GM06990 (cell line): ENCODE data around the gene USP14.

Source experiments
- DNase-seq: peaks from one replicate; pipeline ENCODE4 v3.0.0-alpha.2; 2011; ENCODE audit not compliant: insufficient read length; ENCODE audit errors: extremely low read depth
- H3K27me3 ChIP-seq: replicated peaks from 2 replicates; pipeline ENCODE4 v1.6.0; 2011; ENCODE audit warnings: low read length; ENCODE audit not compliant: control insufficient read depth, insufficient read depth
- H3K36me3 ChIP-seq: 2 replicates; pipeline ENCODE4 v1.5.1; 2011; ENCODE audit warnings: low read length; ENCODE audit not compliant: control insufficient read depth, insufficient read depth
- H3K4me3 ChIP-seq: replicated peaks from 2 replicates; pipeline ENCODE4 v1.5.1; 2011; ENCODE audit warnings: low read depth, mild to moderate bottlenecking, control low read depth, low read length
- CTCF ChIP-seq: IDR thresholded peaks from 2 replicates; pipeline ENCODE4 v1.5.1; 2011; ENCODE audit warnings: low read length, control low read depth, mild to moderate bottlenecking, inconsistent platforms; ENCODE audit not compliant: insufficient read depth, poor library complexity, severe bottlenecking

USP14 gene

GRCh38 chr18:228586-228985 is 70.2 kb downstream of the USP14 start:
- Histone ChIP-seq H3K36me3 (peaks cover 1% of the 10 kb centered on the region), H3K27me3 (no peaks in the 10 kb centered on the region), H3K4me3 (no peak overlapping the region)
- DNase-seq, result no peak
- no peak for TF ChIP-seq CTCF

- no peaks in the 10 kb centered on the region for H3K27me3 ChIP-seq
- H3K36me3 ChIP-seq, result no peaks in the 10 kb centered on the region
- TF ChIP-seq CTCF, result no peak
- no peak overlapping the region for H3K4me3 ChIP-seq
- no peak for DNase-seq
These were observed 73.2 kb downstream of the USP14 start for GRCh38 chr18:231563-231962.

- Histone ChIP-seq H3K36me3 (no peaks in the 10 kb centered on the region; the same call in 1 of the 2 replicates), H3K27me3 (no peaks in the 10 kb centered on the region), H3K4me3 (no peak overlapping the region)
- no peak for DNase-seq
- no peak for TF ChIP-seq CTCF
These were observed 81.8 kb downstream of the USP14 start for GRCh38 chr18:240175-240574.

- Histone ChIP-seq H3K36me3 (peaks cover 3% of the 10 kb centered on the region), H3K4me3 (no peak overlapping the region), H3K27me3 (no peaks in the 10 kb centered on the region)
- no peak for TF ChIP-seq CTCF
- DNase-seq, result no peak
These were observed 87.0 kb downstream of the USP14 start for GRCh38 chr18:245282-245847.

DNA sequence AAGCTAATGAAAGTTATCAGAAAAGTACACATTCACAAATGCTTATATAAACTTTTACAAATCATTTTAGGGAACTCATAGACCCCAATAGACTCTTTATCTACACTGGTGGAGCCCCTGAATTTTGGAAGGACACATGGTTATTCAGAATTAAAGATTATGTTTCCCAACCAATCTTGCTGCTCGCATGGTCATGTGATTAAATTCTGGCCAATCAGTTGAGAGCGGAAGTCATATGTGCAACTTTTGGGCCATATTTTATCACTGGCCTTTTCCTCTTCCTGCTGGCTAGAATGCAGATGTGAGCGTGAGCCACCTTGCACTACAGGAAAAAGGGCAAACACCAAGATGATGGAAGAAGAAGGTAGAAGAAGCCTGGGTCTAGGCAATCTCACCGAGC is 89.7 kb downstream of the USP14 start:
- H3K27me3 ChIP-seq, result no peaks in the 10 kb centered on the region
- peaks cover 7% of the 10 kb centered on the region for H3K36me3 ChIP-seq
- TF ChIP-seq CTCF, result no peak
- no peak for DNase-seq
- no peak overlapping the region for H3K4me3 ChIP-seq

GRCh38 chr18:250685-251084 is 92.3 kb downstream of the USP14 start:
- Histone ChIP-seq H3K4me3 (no peak overlapping the region), H3K27me3 (no peaks in the 10 kb centered on the region), H3K36me3 (peaks cover 7% of the 10 kb centered on the region)
- TF ChIP-seq CTCF, result no peak
- DNase-seq, result no peak
